ENCODE results near the gene CKS1B. TPM values are rescaled to one million over a fixed set of nuclear protein-coding genes. Genes with fewer than 3 reads are reported as not detected.

The CKS1B gene
- total RNA-seq, 2 experiments from 2014 or later: 204 to 230 TPM

DNA sequence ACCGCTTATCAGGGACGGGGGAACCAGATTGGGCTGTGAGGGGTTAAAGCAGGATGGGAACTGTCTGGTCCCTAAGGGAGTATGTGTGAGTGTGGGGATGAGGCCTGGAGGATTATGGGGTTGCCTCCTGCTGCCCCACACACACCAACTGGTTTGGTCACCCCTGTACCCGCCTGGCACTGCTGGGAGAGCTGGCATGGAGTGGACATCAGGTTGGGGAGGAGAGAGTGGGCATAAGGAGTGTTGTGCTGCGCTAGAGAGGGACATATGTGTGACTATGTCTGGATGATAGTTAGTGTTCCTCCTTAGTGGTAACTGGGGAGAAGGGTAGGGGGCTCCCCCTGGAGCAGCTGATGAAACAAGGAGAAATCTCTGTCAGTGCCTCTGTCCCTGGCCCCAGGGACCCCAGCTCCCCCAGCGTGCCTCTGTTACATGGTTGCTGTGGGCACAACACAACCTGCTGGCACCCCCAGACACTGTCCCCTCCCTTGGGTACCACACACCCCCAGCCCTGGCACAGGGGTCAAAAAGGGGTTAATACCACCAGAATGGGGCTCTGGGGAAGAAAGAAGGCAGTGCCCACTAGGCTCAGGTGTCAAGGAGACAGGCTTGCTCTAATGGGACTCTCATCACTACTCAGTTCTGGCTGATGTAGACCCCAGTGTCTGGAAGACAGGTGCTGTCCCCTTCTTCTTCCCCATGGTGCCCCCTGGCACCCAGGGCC is 30.0 kb downstream of the CKS1B start:
- DNase-seq (ENCODE audit: low spot score): no peak
- POLR2A ChIA-PET: interaction anchor here (0.7 to 2.0 kb wide), 4 partner anchors 12 to 866 kb away, joined by 3 to 10 read pairs (median 4); partner anchors contain the start of gene FLAD1
- peak overlapping the region; percentile 93 for H3K4me2 ChIP-seq (ENCODE audit: low read length)
- CTCF ChIA-PET (ENCODE audit: unreplicated experiment): interaction anchor here (0.7 kb wide), 1 partner anchor 1145 kb away, joined by 5 read pairs; no protein-coding TSS in a partner anchor
- H3K79me2 ChIP-seq (ENCODE audit: insufficient read depth, low read depth, low read length): peaks cover 10% of the 10 kb centered on the region; the same call in 1 of the 2 replicates
- no peak overlapping the region for H2AFZ ChIP-seq (ENCODE audit: low read length)
- H3K36me3 ChIP-seq (ENCODE audit: insufficient read depth, low read length): no peaks in the 10 kb centered on the region
- no TSS peak for BruUV-seq (replicated peaks)
- H3K4me3 ChIP-seq (ENCODE audit: low read depth, low read length, poor library complexity, severe bottlenecking): peak overlapping the region; percentile 87
- H3K9me2 ChIP-seq (ENCODE audit: insufficient read depth, low read length): no peaks in the 10 kb centered on the region
- intact Hi-C loops (cut with micrococcal nuclease; ENCODE audit: unreplicated experiment): loop anchor here (5.0 kb wide), 1 partner anchor 142 kb away; no protein-coding TSS in a partner anchor
- H3K4me1 ChIP-seq (ENCODE audit: insufficient read depth, low read length, poor library complexity, severe bottlenecking): peaks cover 64% of the 10 kb centered on the region
- H3K9me3 ChIP-seq (ENCODE audit: low read length): no peaks in the 10 kb centered on the region
- no peaks in the 10 kb centered on the region for H4K20me1 ChIP-seq (ENCODE audit: insufficient read depth, low read length)
- no peak for TF ChIP-seq EZH2phosphoT487 (IDR thresholded peaks at IDR 0.05; ENCODE audit: borderline replicate concordance, low read depth, low read length)
- no peak; the same call in 1 of the 2 replicates for TF ChIP-seq CTCF (conservative IDR thresholded peaks at IDR 0.05; ENCODE audit: low read length)
- H3K27ac ChIP-seq (ENCODE audit: low read depth, low read length, poor library complexity, severe bottlenecking): peak overlapping the region; percentile 77

GRCh38 chr1:155005076-155006011 is 30.9 kb downstream of the CKS1B start:
- no peak overlapping the region for H2AFZ ChIP-seq (ENCODE audit: low read length)
- peak; percentile 57 for DNase-seq (ENCODE audit: low spot score)
- H3K4me2 ChIP-seq (ENCODE audit: low read length): peak overlapping the region; percentile 93
- TF ChIP-seq CTCF (conservative IDR thresholded peaks at IDR 0.05; ENCODE audit: low read length) (no peak), EZH2phosphoT487 (IDR thresholded peaks at IDR 0.05; ENCODE audit: borderline replicate concordance, low read depth, low read length) (no peak)
- H3K4me1 ChIP-seq (ENCODE audit: insufficient read depth, low read length, poor library complexity, severe bottlenecking): peaks cover 64% of the 10 kb centered on the region
- H3K79me2 ChIP-seq (ENCODE audit: insufficient read depth, low read depth, low read length): peaks cover 10% of the 10 kb centered on the region; the same call in 1 of the 2 replicates
- no peaks in the 10 kb centered on the region for H3K9me3 ChIP-seq (ENCODE audit: low read length)
- no peaks in the 10 kb centered on the region for H3K36me3 ChIP-seq (ENCODE audit: insufficient read depth, low read length)
- H3K9me2 ChIP-seq (ENCODE audit: insufficient read depth, low read length): no peaks in the 10 kb centered on the region
- CTCF ChIA-PET (ENCODE audit: unreplicated experiment): interaction anchor here (0.7 kb wide), 1 partner anchor 1144 kb away, joined by 5 read pairs; no protein-coding TSS in a partner anchor
- no TSS peak for BruUV-seq (replicated peaks)
- intact Hi-C loops (cut with micrococcal nuclease; ENCODE audit: unreplicated experiment): no loop called here
- H3K4me3 ChIP-seq (ENCODE audit: low read depth, low read length, poor library complexity, severe bottlenecking): peak overlapping the region; percentile 87
- POLR2A ChIA-PET: interaction anchor here (0.7 to 2.0 kb wide), 4 partner anchors 11 to 866 kb away, joined by 3 to 10 read pairs (median 4); no protein-coding TSS in a partner anchor
- peak overlapping the region; percentile 77 for H3K27ac ChIP-seq (ENCODE audit: low read depth, low read length, poor library complexity, severe bottlenecking)
- H4K20me1 ChIP-seq (ENCODE audit: insufficient read depth, low read length): no peaks in the 10 kb centered on the region

Measured in OCI-LY7 (cell line).